Femur (tissue), 1 donor: ENCODE results near the gene MRPL39.
"Not testable (repeated sequence)": the region's sequence is repeated elsewhere in the genome, so short reads cannot be mapped to it uniquely, and the experiment has no call there.

ENCODE experiments used
- DNase-seq: peaks from one replicate; pipeline ENCODE4 v3.0.0-alpha.2; 2017

The MRPL39 gene

GRCh38 chr21:25607151-25608043 is at the start of gene MRPL39:
Gene MRPL39, minus strand, starts transcription at chr21:25607481. Its CDS starts 6 bp downstream, at chr21:25607475.
- peak; percentile 94 for DNase-seq

DNA sequence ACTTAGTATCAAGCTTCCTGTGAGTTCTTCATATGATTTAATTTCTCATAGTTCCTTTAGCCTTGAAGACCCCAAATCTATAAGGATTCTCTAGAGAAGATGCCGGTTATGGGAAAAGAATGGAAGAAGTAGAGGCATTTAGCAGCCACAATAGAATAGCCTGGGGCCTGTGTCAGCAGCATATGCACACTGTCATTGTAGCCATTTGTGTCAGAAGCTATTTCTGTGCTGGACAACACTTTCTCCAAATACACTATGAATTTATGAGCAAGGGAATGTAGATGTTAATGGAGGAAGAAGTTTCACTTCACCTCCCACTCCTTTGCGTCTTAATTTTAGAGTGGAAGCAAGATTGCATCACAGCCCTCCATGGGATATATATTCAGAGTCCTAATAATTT is 49.1 kb upstream of the MRPL39 start:
- no peak for DNase-seq

DNA sequence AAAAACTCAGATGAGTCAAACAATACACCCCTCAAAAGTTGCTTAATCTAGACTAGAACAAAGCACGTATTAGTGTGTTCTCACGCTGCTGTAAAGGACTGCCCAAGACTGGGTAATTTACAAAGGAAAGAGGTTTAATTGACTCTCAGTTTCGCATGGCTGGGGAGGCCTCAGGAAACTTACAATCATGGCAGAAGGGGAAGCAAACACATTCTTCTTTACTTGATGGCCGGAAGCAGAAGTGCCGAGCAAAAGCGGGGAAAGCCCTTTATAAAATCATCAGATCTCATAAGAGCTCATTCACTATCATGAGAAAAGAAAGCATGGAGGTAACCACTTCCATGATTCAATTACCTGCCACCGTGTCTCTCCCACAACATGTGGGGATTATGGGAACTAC is 41.9 kb upstream of the MRPL39 start:
- no peak for DNase-seq

- DNase-seq, result no peak
Measured at GRCh38 chr21:25647647-25648046, 40.4 kb upstream of the MRPL39 start.

- DNase-seq, result no peak
Measured at GRCh38 chr21:25646474-25646873, 39.2 kb upstream of the MRPL39 start.

DNA sequence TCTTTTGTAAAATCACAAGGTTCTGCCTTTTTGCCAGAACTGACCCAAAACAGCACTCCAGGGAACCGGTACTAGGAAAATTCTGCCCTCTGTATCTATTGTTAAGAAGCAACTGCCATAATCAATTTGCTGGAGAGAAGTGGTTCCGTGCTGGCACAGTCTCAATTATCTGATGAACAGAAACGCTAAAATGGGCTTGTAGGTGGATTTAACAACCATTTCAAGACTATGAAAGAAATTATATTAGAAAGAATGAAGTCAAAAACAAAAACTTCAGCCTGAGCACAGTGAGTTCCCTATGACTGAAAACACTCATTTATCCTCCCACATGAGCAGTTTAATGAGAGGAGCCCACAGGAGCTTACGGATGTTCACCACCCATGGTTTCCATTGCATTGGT is 36.2 kb upstream of the MRPL39 start:
- no peak for DNase-seq

DNA sequence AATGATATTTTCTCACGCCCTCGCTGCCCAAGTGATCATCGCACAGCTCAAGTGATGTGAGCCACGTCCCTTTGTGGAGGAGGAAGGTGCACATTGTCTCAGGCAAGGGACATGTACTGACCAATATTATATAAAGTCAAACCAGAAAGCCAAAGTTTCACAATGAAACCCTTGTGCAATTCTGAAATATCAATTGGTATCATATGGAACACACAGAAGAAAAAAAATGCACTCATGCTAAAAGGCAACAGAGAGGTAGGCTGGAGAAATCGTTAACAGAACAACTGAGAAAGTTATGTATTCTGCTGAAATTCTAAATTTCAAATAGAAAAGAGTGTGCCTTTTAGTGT is 33.6 kb upstream of the MRPL39 start:
- no peak for DNase-seq

DNA sequence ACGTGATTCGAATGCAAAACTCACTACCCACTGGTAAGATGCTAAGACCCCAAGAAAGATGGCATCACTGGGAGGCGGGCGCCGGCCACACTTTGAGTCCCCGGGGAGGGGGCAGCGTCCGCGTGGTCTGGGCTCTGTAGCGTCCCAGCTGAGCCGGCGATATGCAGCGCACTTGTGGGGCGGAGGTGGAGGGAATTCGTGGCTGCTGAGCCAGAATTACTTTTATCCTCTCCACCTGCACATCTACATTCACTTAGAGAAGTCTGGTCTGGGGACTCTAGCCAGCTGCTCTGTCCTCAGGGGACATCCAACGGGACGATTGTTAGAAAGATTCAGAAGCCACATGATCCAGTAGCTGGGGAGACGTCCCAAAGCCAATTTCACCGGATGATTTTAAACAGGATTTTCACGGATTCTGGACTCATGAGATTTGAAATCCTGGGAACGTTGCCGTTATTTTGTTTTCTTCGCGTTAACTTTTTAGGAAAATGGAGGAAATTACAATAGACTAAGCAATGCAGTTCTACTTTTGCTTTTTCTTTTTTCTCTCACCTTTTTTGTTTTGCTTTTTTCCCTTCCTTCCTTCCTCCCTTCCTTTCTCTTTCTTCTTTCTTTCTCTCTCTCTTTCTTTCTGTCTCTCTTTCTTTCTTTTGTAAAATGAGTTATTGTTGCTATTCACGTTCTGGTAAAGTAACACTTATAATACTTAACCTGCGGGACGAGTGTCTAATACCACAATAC is 33.1 kb upstream of the MRPL39 start:
- peak; percentile 64 for DNase-seq

DNA sequence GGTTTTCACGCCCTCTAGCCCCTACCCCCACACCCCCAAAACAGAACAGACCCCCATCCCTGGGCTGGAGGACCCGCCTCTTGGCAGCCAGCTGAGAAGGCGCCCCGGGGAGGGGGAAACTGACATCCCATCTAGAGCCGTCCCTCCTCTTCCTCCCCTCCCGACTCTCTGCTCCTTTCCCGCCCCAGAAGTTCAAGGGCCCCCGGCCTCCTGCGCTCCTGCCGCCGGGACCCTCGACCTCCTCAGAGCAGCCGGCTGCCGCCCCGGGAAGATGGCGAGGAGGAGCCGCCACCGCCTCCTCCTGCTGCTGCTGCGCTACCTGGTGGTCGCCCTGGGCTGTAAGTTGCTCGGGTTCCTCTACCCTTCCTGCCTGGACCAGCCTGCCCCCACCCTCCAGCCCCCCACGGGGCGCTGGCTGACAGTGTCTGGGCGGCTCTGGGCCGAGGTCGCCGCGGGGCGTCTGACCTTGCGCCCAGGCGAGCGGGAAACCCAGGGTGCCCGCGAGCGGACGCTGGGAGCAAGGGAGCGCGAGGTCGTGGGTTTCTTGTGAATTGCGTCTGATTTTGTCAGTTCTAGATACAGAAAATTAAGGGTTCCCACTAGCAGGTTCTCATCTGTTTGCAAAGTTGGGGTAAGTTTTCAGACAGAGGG is 32.4 kb upstream of the MRPL39 start:
- DNase-seq, result peak; percentile 74

GRCh38 chr21:25638660-25639550 is 31.6 kb upstream of the MRPL39 start, which contains the start of gene JAM2:
Gene JAM2, plus strand, starts transcription at chr21:25639258. Its CDS starts 564 bp downstream, at chr21:25639822.
- DNase-seq, result peak; percentile 70

GRCh38 chr21:25637851-25638659 is 30.8 kb upstream of the MRPL39 start:
- DNase-seq, result no peak

GRCh38 chr21:25636727-25637126 is 29.4 kb upstream of the MRPL39 start:
- DNase-seq, result no peak

DNA sequence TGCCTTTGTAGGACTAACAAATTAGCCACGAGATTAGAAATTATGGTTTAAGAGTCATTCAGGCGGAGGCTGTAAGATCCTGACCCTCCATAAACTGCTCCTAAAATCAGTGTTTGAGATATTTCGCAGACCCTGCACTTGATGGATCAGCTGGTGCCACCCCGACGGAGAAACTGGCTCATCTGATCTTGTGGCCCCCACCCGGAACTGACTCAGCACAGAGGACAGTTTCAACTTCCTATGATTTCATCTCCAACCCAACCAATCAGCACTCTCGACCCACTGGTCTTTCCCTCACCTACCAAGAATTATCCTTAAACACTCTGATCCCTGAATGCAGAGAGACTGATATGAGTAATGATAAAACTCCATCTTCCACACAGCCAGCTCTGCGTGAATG is 28.0 kb upstream of the MRPL39 start:
- no peak for DNase-seq

- DNase-seq, result no peak
Measured at GRCh38 chr21:25632296-25632695, 25.0 kb upstream of the MRPL39 start.

GRCh38 chr21:25626757-25627156 is 19.5 kb upstream of the MRPL39 start:
- peak; percentile 29 for DNase-seq

- not testable (repeated sequence) for DNase-seq
Measured at GRCh38 chr21:25625776-25626555, 18.7 kb upstream of the MRPL39 start.

DNA sequence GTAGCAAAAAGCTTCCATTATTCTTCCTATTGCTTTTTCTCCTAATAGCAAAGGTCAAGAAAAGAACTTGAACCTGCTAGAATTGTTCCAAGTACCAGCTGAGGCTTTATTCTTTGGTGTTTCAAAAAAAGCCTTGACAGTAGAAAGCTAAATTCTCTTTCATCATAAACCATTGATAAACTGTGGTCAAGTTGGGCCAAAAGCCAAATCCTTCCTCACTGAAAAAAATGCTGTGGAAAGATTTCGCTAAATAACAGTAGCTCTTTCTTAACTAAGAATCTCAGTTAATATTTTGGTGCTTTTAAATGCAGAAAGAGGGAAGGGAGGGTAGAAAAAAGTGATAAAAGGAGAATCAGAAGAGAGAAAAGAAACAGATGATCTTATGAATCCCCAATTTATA is 17.8 kb upstream of the MRPL39 start:
- DNase-seq, result no peak

- no peak for DNase-seq
Measured at GRCh38 chr21:25624511-25624910, 17.2 kb upstream of the MRPL39 start.

DNA sequence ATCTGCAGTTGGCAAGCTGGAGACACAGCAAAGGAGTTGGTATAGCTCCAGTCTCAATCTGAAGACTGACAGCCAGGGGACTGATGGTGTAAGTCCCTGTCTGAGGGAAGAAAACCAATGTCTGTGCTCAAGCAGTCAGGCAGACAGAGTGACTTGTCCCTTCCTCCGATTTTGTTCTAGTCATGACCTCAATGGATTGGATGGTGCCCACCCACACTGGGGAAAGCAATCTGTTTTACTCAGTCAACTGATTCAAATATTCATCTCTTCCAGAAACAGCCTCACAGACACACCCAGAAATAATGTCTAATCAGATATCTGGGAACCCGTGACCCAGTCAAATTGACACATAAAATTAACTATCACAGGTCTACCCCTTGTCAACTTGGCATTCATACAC is 11.9 kb upstream of the MRPL39 start:
- no peak for DNase-seq

DNA sequence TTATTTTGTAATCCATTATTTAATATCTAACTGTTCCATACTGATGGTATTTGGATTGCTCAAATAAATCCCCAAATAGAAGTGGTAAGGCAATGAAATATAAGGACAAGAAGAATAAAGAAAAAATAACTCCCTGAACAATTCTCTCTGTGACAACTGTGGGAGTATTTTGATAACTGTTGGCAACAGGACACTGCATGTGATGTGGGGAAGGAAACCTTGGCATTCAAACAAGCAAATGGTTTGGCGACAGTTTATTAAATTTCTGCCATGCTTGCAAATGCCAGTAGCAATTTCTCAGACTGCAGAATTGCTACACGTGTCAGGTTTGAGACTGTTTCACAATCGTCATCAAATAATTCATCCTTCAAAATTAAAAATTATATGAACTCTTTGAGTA is 8.6 kb upstream of the MRPL39 start:
- DNase-seq, result no peak

GRCh38 chr21:25614441-25614840 is 7.2 kb upstream of the MRPL39 start:
- no peak for DNase-seq
